Body of pancreas (tissue), 4 donors: ENCODE data around the gene ARHGEF28. TPM values are rescaled to one million over a fixed set of nuclear protein-coding genes. Genes with fewer than 3 reads are reported as not detected.
A peak's percentile ranks its signal among the peaks of the same experiment; 100 is the strongest.

ENCODE experiments used
- ATAC-seq: fragments of 150-250 bp; one replicate; pipeline ENCODE4 v1.9.1; 2016
- DNase-seq, 4 donors: peaks; one replicate each; pipeline ENCODE4 v3.0.0-alpha.2; 2019
- H3K27ac ChIP-seq, 4 donors: fragments of 200-600 bp; sonication (generic); 1 replicate in 3 of 4; 2 replicates in 1 of 4; pipeline versions ENCODE4 v1.5.1 to v1.6.1; 2016 to 2019; ENCODE audit warnings: mild to moderate bottlenecking in 1 of 4, mixed read lengths in 1 of 4, moderate library complexity in 1 of 4
- H3K27me3 ChIP-seq, 2 donors: fragments of 200-600 bp; sonication (generic); one replicate each; pipeline ENCODE4 v1.6.0; 2016; ENCODE audit warnings: mild to moderate bottlenecking in 1 of 2
- H3K36me3 ChIP-seq, 2 donors: fragments of 200-600 bp; sonication (generic); replicated peaks in 1 of 2; 2 replicates each; pipeline ENCODE4 v1.5.1; 2016; ENCODE audit warnings: low read depth in 2 of 2; ENCODE audit not compliant: insufficient read depth in 1 of 2
- H3K4me1 ChIP-seq: fragments of 200-600 bp; sonication (generic); one replicate; pipeline ENCODE4 v1.6.0; 2016
- H3K4me3 ChIP-seq, 2 donors: fragments of 200-600 bp; sonication (generic); 1 replicate in 1 of 2; 2 replicates in 1 of 2; pipeline ENCODE4 v1.5.1; 2016 to 2019
- H3K9me3 ChIP-seq, 3 donors: fragments of 200-600 bp; sonication (generic); 1 replicate in 2 of 3; 2 replicates in 1 of 3; pipeline ENCODE4 v1.5.1; 2016
- POLR2A ChIP-seq, 3 donors: fragments of 450-650 bp; IDR thresholded peaks; one replicate each; pipeline ENCODE4 v1.6.1; 2016; ENCODE audit warnings: antibody characterized with exemption in 3 of 3, mild to moderate bottlenecking in 2 of 3
- WGBS, 2 donors: methylation state at CpG; one replicate each; pipeline ENCODE4 v1.1.5; 2017; 5-methylcytosine and 5-hydroxymethylcytosine counted together
- intact Hi-C: fragments of 100-400 bp; cut with DNase I; formaldehyde crosslinking; loops from one replicate; pipeline ENCODE4 v1.15.1; 2023
- total RNA-seq, 2 donors: library from RNA; depleted of rRNA; stranded (reverse); fragments of >200 nt; gene quantifications; one replicate each; pipeline ENCODE4 v1.1.0, GENCODE V29; 2016
- TF ChIP-seq, protein P1 (sequence below), 7 experiments: fragments of 450-650 bp in 4 of 7; fragments of 200-600 bp in 3 of 7; sonication (generic) in 3 of 7; IDR thresholded peaks; one replicate each; pipeline ENCODE4 v1.5.1; 2016 to 2019; ENCODE audit warnings: antibody characterized with exemption in 7 of 7

ARHGEF28 gene
- total RNA-seq, 2 donors from 2014 or later, result 63.0 to 67.2 TPM

DNA sequence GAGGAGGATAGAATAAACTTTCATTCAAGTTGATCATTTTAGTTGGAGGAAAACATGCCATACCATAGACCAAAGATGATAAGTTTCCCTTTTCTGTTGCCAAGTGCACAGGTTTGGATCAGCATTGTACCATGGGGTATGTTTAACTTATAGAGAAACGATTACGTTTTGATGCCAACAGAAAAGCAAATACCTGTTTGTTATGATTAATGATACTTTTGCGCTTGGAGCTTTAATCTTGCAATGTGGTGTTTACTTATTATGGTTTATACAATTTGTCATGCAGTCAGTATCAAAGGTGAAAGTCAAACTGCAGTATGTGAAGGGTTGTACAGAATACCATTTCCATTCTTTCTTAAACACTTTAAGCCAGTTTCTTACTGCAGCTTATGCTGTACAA, 13.2 kb upstream of the ARHGEF28 start:
- DNase-seq (no peak), ATAC-seq (peak; percentile 59)
- no peak for TF ChIP-seq POLR2A (IDR thresholded peaks at IDR 0.05)
- TF ChIP-seq, protein P1, sequence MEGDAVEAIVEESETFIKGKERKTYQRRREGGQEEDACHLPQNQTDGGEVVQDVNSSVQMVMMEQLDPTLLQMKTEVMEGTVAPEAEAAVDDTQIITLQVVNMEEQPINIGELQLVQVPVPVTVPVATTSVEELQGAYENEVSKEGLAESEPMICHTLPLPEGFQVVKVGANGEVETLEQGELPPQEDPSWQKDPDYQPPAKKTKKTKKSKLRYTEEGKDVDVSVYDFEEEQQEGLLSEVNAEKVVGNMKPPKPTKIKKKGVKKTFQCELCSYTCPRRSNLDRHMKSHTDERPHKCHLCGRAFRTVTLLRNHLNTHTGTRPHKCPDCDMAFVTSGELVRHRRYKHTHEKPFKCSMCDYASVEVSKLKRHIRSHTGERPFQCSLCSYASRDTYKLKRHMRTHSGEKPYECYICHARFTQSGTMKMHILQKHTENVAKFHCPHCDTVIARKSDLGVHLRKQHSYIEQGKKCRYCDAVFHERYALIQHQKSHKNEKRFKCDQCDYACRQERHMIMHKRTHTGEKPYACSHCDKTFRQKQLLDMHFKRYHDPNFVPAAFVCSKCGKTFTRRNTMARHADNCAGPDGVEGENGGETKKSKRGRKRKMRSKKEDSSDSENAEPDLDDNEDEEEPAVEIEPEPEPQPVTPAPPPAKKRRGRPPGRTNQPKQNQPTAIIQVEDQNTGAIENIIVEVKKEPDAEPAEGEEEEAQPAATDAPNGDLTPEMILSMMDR (IDR thresholded peaks at IDR 0.05), result peak in 1 of 7 experiments; percentile 1
- no peaks in the 10 kb centered on the region for H3K9me3 ChIP-seq
- peak overlapping the region in 2 of 4 donors; percentile 2 to 7 for H3K27ac ChIP-seq
- no peak overlapping the region for H3K4me3 ChIP-seq
- H3K27me3 ChIP-seq, result no peaks in the 10 kb centered on the region
- H3K36me3 ChIP-seq, result no peaks in the 10 kb centered on the region
- intact Hi-C loops, result no loop called here
- H3K4me1 ChIP-seq, result peaks cover 12% of the 10 kb centered on the region
- 16 to 27% methylated on average over 3 of the region's 3 CpGs for WGBS, 2 donors

DNA sequence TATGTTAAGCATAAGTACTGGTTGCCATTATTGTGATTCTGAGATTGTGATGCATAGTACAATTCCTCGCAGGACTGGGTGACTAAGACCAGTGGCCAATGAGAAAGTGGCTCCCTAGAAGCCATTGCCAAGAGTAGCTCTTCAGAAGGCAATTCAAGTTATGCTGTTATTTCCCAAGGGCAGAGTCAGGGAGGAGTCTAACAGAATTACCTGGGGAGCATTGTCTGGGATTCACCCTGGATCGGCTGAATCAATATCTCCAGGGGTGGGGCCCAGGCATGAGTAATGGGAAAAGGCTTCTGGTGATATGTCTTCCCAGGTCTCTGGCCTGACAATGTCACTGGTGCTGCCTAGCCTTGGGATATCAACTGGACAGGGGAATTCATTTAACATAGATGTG, 10.9 kb upstream of the ARHGEF28 start:
- TF ChIP-seq, protein P1 (IDR thresholded peaks at IDR 0.05), result no peak
- no peak for TF ChIP-seq POLR2A (IDR thresholded peaks at IDR 0.05)
- no peaks in the 10 kb centered on the region for H3K9me3 ChIP-seq
- no peak for ATAC-seq
- peaks cover 12% of the 10 kb centered on the region for H3K4me1 ChIP-seq
- H3K27me3 ChIP-seq, result no peaks in the 10 kb centered on the region
- no peak overlapping the region for H3K27ac ChIP-seq
- DNase-seq, result no peak
- intact Hi-C loops, result no loop called here
- WGBS, 2 donors, result 92 to 100% methylated on average over 1 to 2 of the region's 2 CpGs
- no peak overlapping the region for H3K4me3 ChIP-seq
- no peaks in the 10 kb centered on the region for H3K36me3 ChIP-seq

DNA sequence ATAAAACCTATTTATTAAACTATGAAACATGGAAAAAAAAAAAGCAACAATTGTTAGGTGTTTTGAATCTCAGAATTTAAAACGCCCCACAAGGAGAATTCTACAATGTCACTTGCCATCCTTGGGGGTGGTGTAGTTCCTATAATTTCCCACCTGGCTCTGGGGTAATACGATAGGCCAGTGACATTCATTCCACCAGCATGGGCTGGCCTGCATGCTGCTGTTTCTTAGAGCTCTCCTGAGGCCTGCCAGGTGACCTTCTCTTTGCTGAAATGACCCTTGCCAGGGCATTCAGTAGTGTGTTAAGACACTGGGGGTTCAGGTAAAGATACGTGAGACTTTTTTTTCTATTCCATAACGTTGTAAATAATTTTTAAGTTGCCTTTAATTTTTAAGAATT, 10.0 kb upstream of the ARHGEF28 start:
- no peak for TF ChIP-seq POLR2A (IDR thresholded peaks at IDR 0.05)
- TF ChIP-seq, protein P1 (IDR thresholded peaks at IDR 0.05), result no peak
- Histone ChIP-seq H3K27ac (no peak overlapping the region), H3K9me3 (no peaks in the 10 kb centered on the region), H3K4me1 (peaks cover 12% of the 10 kb centered on the region), H3K27me3 (no peaks in the 10 kb centered on the region), H3K36me3 (no peaks in the 10 kb centered on the region), H3K4me3 (no peak overlapping the region)
- intact Hi-C loops, result no loop called here
- WGBS, 2 donors, result 92% methylated on average over 4 of the region's 4 CpGs
- DNase-seq, result no peak
- ATAC-seq, result no peak

DNA sequence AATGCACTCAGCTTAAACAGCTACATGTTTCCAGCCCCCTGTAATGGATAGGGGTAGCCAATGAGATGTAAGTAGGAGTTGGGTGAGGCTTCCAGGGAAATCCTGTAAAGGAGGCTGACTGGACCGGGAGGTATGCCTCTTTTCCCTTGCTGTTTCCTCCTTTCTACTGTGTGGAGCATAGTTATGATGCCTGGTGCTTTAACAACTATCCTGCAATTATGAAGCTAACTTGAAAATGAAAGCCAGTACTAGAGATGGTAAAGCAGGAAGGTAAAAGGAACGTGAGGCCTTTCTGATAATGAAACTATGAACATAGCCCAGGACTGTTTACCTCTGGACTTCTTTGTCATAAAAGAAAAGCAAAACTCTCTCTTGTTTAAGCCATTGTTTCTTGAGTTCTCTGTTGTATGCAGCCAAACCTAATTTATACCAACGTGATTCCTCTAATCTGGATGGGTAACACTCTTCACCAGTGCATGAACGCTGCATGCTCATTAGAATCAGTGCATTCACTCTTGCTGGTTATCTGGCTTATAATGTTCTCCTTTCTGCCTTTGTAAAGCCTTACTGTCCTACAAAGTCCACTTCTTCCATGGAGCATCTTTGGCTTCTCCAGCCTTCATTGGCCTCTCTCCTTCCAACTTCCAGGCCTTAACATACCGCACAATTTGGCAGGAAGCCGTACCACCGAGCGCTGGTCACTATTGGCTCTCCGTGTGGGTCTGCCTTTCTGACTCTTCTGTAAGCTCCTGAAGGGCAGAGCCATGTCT, 8.3 kb upstream of the ARHGEF28 start:
- DNase-seq (no peak), ATAC-seq (no peak)
- Histone ChIP-seq H3K27ac (peak overlapping the region in 1 of 4 donors; percentile 23), H3K4me3 (no peak overlapping the region), H3K36me3 (no peaks in the 10 kb centered on the region), H3K27me3 (no peaks in the 10 kb centered on the region), H3K9me3 (no peaks in the 10 kb centered on the region), H3K4me1 (peaks cover 13% of the 10 kb centered on the region)
- WGBS, 2 donors, result 63 to 66% methylated on average over 9 of the region's 9 CpGs
- intact Hi-C loops, result no loop called here
- TF ChIP-seq, protein P1 (IDR thresholded peaks at IDR 0.05), result no peak
- no peak for TF ChIP-seq POLR2A (IDR thresholded peaks at IDR 0.05)
